Measurements from ENCODE around the gene CREB3L1. TPM values are rescaled to one million over a fixed set of nuclear protein-coding genes. Genes with fewer than 3 reads are reported as not detected.
A peak's percentile ranks its signal among the peaks of the same experiment; 100 is the strongest.

The CREB3L1 gene
- 11.1 and 11.3 TPM in 2 replicates for total RNA-seq (2014; rRNA removed; shearing (Covaris generic))

- DNase-seq (ENCODE audit: low read depth) = no peak
These were observed at the start of gene CREB3L1 for GRCh38 chr11:46277622-46278386. CREB3L1 (plus strand) TSS chr11:46277662; CDS start chr11:46278112, 450 bp downstream.

GRCh38 chr11:46229230-46229629, 48.2 kb upstream of the CREB3L1 start:
- DNase-seq (ENCODE audit: low read depth) = no peak

- DNase-seq (ENCODE audit: low read depth) = no peak
These were observed 43.2 kb upstream of the CREB3L1 start for GRCh38 chr11:46234311-46234710.

- no peak for DNase-seq (ENCODE audit: low read depth)
These were observed 41.4 kb upstream of the CREB3L1 start for GRCh38 chr11:46235777-46236688.

GRCh38 chr11:46236918-46237247, 40.6 kb upstream of the CREB3L1 start:
- DNase-seq (ENCODE audit: low read depth) = no peak

GRCh38 chr11:46237248-46238077, 40.0 kb upstream of the CREB3L1 start:
- DNase-seq (ENCODE audit: low read depth) = peak; percentile 88

GRCh38 chr11:46238078-46238966, 39.1 kb upstream of the CREB3L1 start:
- DNase-seq (ENCODE audit: low read depth) = peak; percentile 55

- DNase-seq (ENCODE audit: low read depth) = peak; percentile 83
These were observed 38.3 kb upstream of the CREB3L1 start for GRCh38 chr11:46238967-46239800.

- no peak for DNase-seq (ENCODE audit: low read depth)
These were observed 37.7 kb upstream of the CREB3L1 start for GRCh38 chr11:46239801-46240061.

- peak; percentile 57 for DNase-seq (ENCODE audit: low read depth)
These were observed 37.1 kb upstream of the CREB3L1 start for GRCh38 chr11:46240371-46240770.

GRCh38 chr11:46240861-46241260, 36.6 kb upstream of the CREB3L1 start:
- no peak for DNase-seq (ENCODE audit: low read depth)

GRCh38 chr11:46242041-46242951, 35.2 kb upstream of the CREB3L1 start:
- DNase-seq (ENCODE audit: low read depth) = no peak

GRCh38 chr11:46242952-46243795, 34.3 kb upstream of the CREB3L1 start:
- DNase-seq (ENCODE audit: low read depth) = peak; percentile 91

GRCh38 chr11:46243796-46244109, 33.7 kb upstream of the CREB3L1 start:
- no peak for DNase-seq (ENCODE audit: low read depth)

GRCh38 chr11:46246521-46246920, 30.9 kb upstream of the CREB3L1 start:
- peak; percentile 70 for DNase-seq (ENCODE audit: low read depth)

GRCh38 chr11:46247090-46247489, 30.4 kb upstream of the CREB3L1 start:
- DNase-seq (ENCODE audit: low read depth) = peak; percentile 88

- peak; percentile 61 for DNase-seq (ENCODE audit: low read depth)
These were observed 29.8 kb upstream of the CREB3L1 start for GRCh38 chr11:46247659-46248058.

Data from RPMI7951 (cell line).